H1 (cell line): Measurements from ENCODE around the gene ARMC3. TPM values are rescaled to one million over a fixed set of nuclear protein-coding genes. Genes with fewer than 3 reads are reported as not detected.

Experiments used
- CHD7 ChIP-seq: fragments of 300-600 bp; sonication (generic); IDR thresholded peaks from 2 replicates; pipeline ENCODE4 v1.7.1; 2012; ENCODE audit warnings: low read length, moderate library complexity, mild to moderate bottlenecking, inconsistent platforms; ENCODE audit not compliant: insufficient replicate concordance
- polyA plus RNA-seq, 7 experiments: library from polyadenylated mRNA; depleted of rRNA in 3 of 7; stranded (reverse) in 5 of 7; unstranded in 2 of 7; fragments of >200 nt in 5 of 7; fragments of 200-250 nt in 2 of 7; gene quantifications; 1 replicate in 5 of 7; 2 replicates in 1 of 7; 4 replicates in 1 of 7; pipeline versions ENCODE4 v1.2.1 to v1.2.3, GENCODE V29; 2011 to 2013; ENCODE audit warnings: missing spikeins in 2 of 7, mixed read lengths in 2 of 7
- total RNA-seq: library from RNA; stranded (reverse); fragmentation: NEBNext Ultra II Directional; extraction: Animal tissue kit (Norgen Biotek cat#: 25700); gene quantifications from 2 replicates; pipeline ENCODE4 v1.2.1, GENCODE V29; 2021

ARMC3 gene
- total and polyA plus RNA-seq, 2 of the 8 experiments (the other 6 are each of a cell fraction or from before 2014, with no cell fraction given), result 0.15 TPM

- TF ChIP-seq CHD7, result no peak
- TF ChIP-seq, all 59 proteins: peak for 0
Observed at GRCh38 chr10:23063045-23063972, 135.5 kb downstream of the ARMC3 start (continued).
